ENCODE measurements around the gene SHFL. TPM values are rescaled to one million over a fixed set of nuclear protein-coding genes. Genes with fewer than 3 reads are reported as not detected.

SHFL gene
- total and polyA plus RNA-seq, 2 of the 4 experiments (the other 2 are of a cell fraction): 9.0 to 32.1 TPM

DNA sequence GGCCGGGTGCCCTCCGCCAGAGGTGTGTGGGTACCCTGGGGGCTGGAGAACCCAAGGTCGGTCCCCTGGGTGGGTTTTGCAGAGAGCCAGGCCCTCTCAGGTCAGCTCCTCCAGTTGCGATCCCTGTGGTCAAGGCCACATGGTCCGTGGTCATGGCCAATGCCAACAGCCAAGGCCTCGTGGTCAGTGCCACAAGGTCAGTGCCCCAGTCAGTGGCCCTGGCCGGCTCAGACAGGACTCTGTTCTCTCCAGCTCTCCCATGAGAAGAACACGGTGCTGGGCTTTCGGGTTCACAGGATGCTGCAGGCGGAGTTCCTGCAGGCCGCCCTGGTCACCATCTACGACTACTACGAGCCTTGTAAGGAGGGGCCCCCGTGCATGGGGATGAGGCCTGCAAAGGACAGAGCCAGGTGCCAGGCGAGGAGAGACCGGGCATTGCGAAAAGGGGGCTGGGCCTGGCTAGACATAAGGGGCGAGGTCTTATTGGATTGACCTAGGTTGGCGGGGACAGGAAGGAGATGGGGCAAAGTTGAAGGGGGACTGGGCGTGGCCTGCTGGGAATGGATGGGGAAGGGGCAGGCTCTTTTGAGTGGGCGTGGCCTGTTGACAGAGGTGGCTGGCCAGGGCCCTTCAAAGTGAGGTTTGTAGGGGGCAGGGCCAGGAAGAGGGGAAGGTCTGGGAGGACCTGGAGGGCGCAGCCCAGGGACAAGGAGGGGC, 15.2 kb upstream of the SHFL start:
- H2BK5ac ChIP-seq (ENCODE audit: low read depth, low read length, poor library complexity, severe bottlenecking): no peak overlapping the region
- intact Hi-C loops (cut with micrococcal nuclease): no loop called here
- no peaks in the 10 kb centered on the region for H4K20me1 ChIP-seq (ENCODE audit: insufficient read depth, low read length)
- H3K4ac ChIP-seq (ENCODE audit: low read depth, low read length): no peak overlapping the region
- H3K4me2 ChIP-seq (ENCODE audit: low read depth, low read length): no peak overlapping the region
- no peak overlapping the region for H3K14ac ChIP-seq (replicated peaks; ENCODE audit: low read depth, low read length)
- H3K18ac ChIP-seq (ENCODE audit: low read depth, low read length): no peak overlapping the region
- H4K8ac ChIP-seq (ENCODE audit: low read depth in 2 of 2, low read length in 2 of 2): no peak overlapping the region
- BruUV-seq (replicated peaks): no TSS peak
- in situ Hi-C loops (cut with MboI; ENCODE audit: low sequenced_read_pairs): loop anchor here (25.0 kb wide), 1 partner anchor 934 kb away; the partner anchor contains the start of genes OR7G3 and ZNF317
- TF ChIP-seq FOS (IDR thresholded peaks at IDR 0.05; ENCODE audit: low read depth, low read length) (no peak), RAD21 (IDR thresholded peaks at IDR 0.05; ENCODE audit: low read length) (no peak), SMC3 (IDR thresholded peaks at IDR 0.05; ENCODE audit: low read depth, low read length) (no peak), MAZ (IDR thresholded peaks at IDR 0.05; ENCODE audit: borderline replicate concordance, low read depth, low read length) (no peak), NFE2L2 (IDR thresholded peaks at IDR 0.05; ENCODE audit: low read depth, low read length) (no peak), POLR2A (IDR thresholded peaks at IDR 0.05; ENCODE audit: low read depth, low read length) (no peak), CEBPB (IDR thresholded peaks at IDR 0.05; ENCODE audit: low read depth, low read length) (no peak), RCOR1 (IDR thresholded peaks at IDR 0.05; ENCODE audit: insufficient replicate concordance, low read length) (no peak), MXI1 (IDR thresholded peaks at IDR 0.05; ENCODE audit: borderline replicate concordance, low read depth, low read length) (no peak), MAFK (IDR thresholded peaks at IDR 0.05; ENCODE audit: low read depth, low read length) (no peak), CHD1 (IDR thresholded peaks at IDR 0.05; ENCODE audit: low read depth, low read length) (no peak), BHLHE40 (IDR thresholded peaks at IDR 0.05; ENCODE audit: low read depth, low read length) (no peak), RFX5 (IDR thresholded peaks at IDR 0.05; ENCODE audit: low read depth, low read length) (no peak)
- TF ChIP-seq, protein P1, sequence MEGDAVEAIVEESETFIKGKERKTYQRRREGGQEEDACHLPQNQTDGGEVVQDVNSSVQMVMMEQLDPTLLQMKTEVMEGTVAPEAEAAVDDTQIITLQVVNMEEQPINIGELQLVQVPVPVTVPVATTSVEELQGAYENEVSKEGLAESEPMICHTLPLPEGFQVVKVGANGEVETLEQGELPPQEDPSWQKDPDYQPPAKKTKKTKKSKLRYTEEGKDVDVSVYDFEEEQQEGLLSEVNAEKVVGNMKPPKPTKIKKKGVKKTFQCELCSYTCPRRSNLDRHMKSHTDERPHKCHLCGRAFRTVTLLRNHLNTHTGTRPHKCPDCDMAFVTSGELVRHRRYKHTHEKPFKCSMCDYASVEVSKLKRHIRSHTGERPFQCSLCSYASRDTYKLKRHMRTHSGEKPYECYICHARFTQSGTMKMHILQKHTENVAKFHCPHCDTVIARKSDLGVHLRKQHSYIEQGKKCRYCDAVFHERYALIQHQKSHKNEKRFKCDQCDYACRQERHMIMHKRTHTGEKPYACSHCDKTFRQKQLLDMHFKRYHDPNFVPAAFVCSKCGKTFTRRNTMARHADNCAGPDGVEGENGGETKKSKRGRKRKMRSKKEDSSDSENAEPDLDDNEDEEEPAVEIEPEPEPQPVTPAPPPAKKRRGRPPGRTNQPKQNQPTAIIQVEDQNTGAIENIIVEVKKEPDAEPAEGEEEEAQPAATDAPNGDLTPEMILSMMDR (conservative IDR thresholded peaks at IDR 0.05; ENCODE audit: low read depth, low read length): no peak
- TF ChIP-seq, protein P2, sequence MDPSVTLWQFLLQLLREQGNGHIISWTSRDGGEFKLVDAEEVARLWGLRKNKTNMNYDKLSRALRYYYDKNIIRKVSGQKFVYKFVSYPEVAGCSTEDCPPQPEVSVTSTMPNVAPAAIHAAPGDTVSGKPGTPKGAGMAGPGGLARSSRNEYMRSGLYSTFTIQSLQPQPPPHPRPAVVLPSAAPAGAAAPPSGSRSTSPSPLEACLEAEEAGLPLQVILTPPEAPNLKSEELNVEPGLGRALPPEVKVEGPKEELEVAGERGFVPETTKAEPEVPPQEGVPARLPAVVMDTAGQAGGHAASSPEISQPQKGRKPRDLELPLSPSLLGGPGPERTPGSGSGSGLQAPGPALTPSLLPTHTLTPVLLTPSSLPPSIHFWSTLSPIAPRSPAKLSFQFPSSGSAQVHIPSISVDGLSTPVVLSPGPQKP (IDR thresholded peaks at IDR 0.05; ENCODE audit: borderline replicate concordance, low read depth, low read length): no peak
- TF ChIP-seq, protein P3, sequence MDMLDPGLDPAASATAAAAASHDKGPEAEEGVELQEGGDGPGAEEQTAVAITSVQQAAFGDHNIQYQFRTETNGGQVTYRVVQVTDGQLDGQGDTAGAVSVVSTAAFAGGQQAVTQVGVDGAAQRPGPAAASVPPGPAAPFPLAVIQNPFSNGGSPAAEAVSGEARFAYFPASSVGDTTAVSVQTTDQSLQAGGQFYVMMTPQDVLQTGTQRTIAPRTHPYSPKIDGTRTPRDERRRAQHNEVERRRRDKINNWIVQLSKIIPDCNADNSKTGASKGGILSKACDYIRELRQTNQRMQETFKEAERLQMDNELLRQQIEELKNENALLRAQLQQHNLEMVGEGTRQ (IDR thresholded peaks at IDR 0.05; ENCODE audit: low read depth, low read length): no peak
- no peaks in the 10 kb centered on the region for H3K9me1 ChIP-seq (ENCODE audit: insufficient read depth, low read length)
- peaks cover 7% of the 10 kb centered on the region; the same call in 1 of the 2 replicates for H3K9me3 ChIP-seq (ENCODE audit: control insufficient read depth, insufficient read depth, low read length)
- H4K91ac ChIP-seq (ENCODE audit: insufficient read depth, low read depth, low read length): no peak overlapping the region
- H3K79me1 ChIP-seq (ENCODE audit: low read depth in 1 of 2, low read length in 2 of 2): no peaks in the 10 kb centered on the region
- H2AK5ac ChIP-seq (ENCODE audit: low read depth, low read length): no peak overlapping the region
- ChIA-PET POLR2A (ENCODE audit: unreplicated experiment) (no interaction called here), CTCF (no interaction called here)
- H4K5ac ChIP-seq (ENCODE audit: low read depth, low read length): no peak overlapping the region
- no peak for ATAC-seq (ENCODE audit: low read depth)
- no peak overlapping the region for H2BK120ac ChIP-seq (ENCODE audit: low read depth, low read length)
- no peak overlapping the region for H2BK15ac ChIP-seq (ENCODE audit: low read depth, low read length)
- no peak overlapping the region for H2AK9ac ChIP-seq (replicated peaks; ENCODE audit: low read depth, low read length, poor library complexity)
- H3K27me3 ChIP-seq (ENCODE audit: control insufficient read depth, insufficient read depth, low read length): peaks cover 10% of the 10 kb centered on the region; the same call in 1 of the 2 replicates
- H3K4me1 ChIP-seq (ENCODE audit: control insufficient read depth, insufficient read depth, low read length): no peaks in the 10 kb centered on the region
- no peak overlapping the region for H3K9ac ChIP-seq (ENCODE audit: low read depth, low read length)
- no peak overlapping the region for H2BK20ac ChIP-seq (ENCODE audit: low read depth, low read length)
- WGBS, 2 experiments (ENCODE audit: extremely low coverage in 2 of 2, insufficient read length in 1 of 2): 64% methylated on average over 16 of the region's 22 CpGs; no CpG with 5 or more reads in 1 of the 2 experiments
- no peak overlapping the region for H3K27ac ChIP-seq (ENCODE audit: insufficient read depth, low read length)
- H3K4me3 ChIP-seq (ENCODE audit: insufficient read depth, low read depth, low read length): no peak overlapping the region
- DNase-seq: no peak
- dilution Hi-C loops (cut with HindIII; ENCODE audit: low sequenced_read_pairs, unreplicated experiment): no loop called here
- H3K23ac ChIP-seq (ENCODE audit: low read depth, low read length): no peak overlapping the region
- H3K36me3 ChIP-seq (ENCODE audit: control insufficient read depth, insufficient read depth, low read length): no peaks in the 10 kb centered on the region
- H2AFZ ChIP-seq (replicated peaks; ENCODE audit: low read length, poor library complexity): no peak overlapping the region
- H3K56ac ChIP-seq (ENCODE audit: extremely low read depth, insufficient read depth, low read length): no peak overlapping the region

All from IMR-90 (cell line).